Retinal pigment epithelial cell (primary cell): ENCODE data around the gene NAP1L4.

Source experiments
- DNase-seq: peaks from one replicate; pipeline ENCODE4 v3.0.0-alpha.2; 2010; ENCODE audit warnings: low read depth
- H3K4me3 ChIP-seq: 2 replicates; pipeline ENCODE4 v1.5.1; 2011; ENCODE audit warnings: mild to moderate bottlenecking, low read length, control low read depth, moderate library complexity
- CTCF ChIP-seq: conservative IDR thresholded peaks from 2 replicates; pipeline ENCODE4 v1.5.1; 2011; ENCODE audit warnings: low read depth, low read length, control low read depth, inconsistent platforms

NAP1L4 gene

GRCh38 chr11:2930704-2931419 lies 61.3 kb downstream of the NAP1L4 start:
- no peak for DNase-seq
- H3K4me3 ChIP-seq, result peak overlapping the region; percentile 46
- TF ChIP-seq CTCF, result peak; percentile 80

- DNase-seq, result no peak
- TF ChIP-seq CTCF, result peak; percentile 47
- H3K4me3 ChIP-seq, result peak overlapping the region; percentile 46
These were observed 62.0 kb downstream of the NAP1L4 start for GRCh38 chr11:2929950-2930703.

- no peak for TF ChIP-seq CTCF
- DNase-seq, result no peak
- peak overlapping the region; percentile 46 for H3K4me3 ChIP-seq
These were observed 62.6 kb downstream of the NAP1L4 start for GRCh38 chr11:2929531-2929949.

- no peak for DNase-seq
- no peak for TF ChIP-seq CTCF
- peak within 1 kb of the TSS; percentile 60 for H3K4me3 ChIP-seq
These were observed 63.3 kb downstream of the NAP1L4 start, which contains the start of gene PHLDA2 for GRCh38 chr11:2928605-2929530. Gene PHLDA2 (minus strand): TSS chr11:2929420. CDS start chr11:2929364, 56 bp downstream.

- no peak for TF ChIP-seq CTCF
- DNase-seq, result no peak
These were observed 64.1 kb downstream of the NAP1L4 start for GRCh38 chr11:2927851-2928604.

GRCh38 chr11:2927121-2927800 lies 64.9 kb downstream of the NAP1L4 start:
- H3K4me3 ChIP-seq, result no peak overlapping the region
- TF ChIP-seq CTCF, result no peak

More at GRCh38 chr11:2927851-2928604, 64.1 kb downstream of the NAP1L4 start:
- peak overlapping the region; percentile 60 for H3K4me3 ChIP-seq

More at GRCh38 chr11:2927121-2927800, 64.9 kb downstream of the NAP1L4 start:
- DNase-seq, result no peak
